ENCODE measurements around the gene KIF14.
A peak's percentile ranks its signal among the peaks of the same experiment; 100 is the strongest.

KIF14 gene

GRCh38 chr1:200620273-200621131, at the start of gene KIF14:
KIF14 (minus strand) TSS chr1:200620751; CDS start chr1:200618723, 2,028 bp downstream.
- DNase-seq = peak; percentile 65

- DNase-seq = peak; percentile 93
Measured at GRCh38 chr1:200669314-200670241, 49.0 kb upstream of the KIF14 start, which contains the start of gene DDX59. DDX59 (minus strand) TSS chr1:200669907; CDS start chr1:200666740, 3,167 bp downstream.

GRCh38 chr1:200668514-200669313, 48.2 kb upstream of the KIF14 start:
- DNase-seq = no peak

GRCh38 chr1:200666309-200666708, 45.8 kb upstream of the KIF14 start:
- DNase-seq = no peak

GRCh38 chr1:200665861-200666260, 45.3 kb upstream of the KIF14 start:
- no peak for DNase-seq

- DNase-seq = no peak
Measured at GRCh38 chr1:200660719-200661118, 40.2 kb upstream of the KIF14 start.

- DNase-seq = no peak
Measured at GRCh38 chr1:200659269-200659668, 38.7 kb upstream of the KIF14 start.

- no peak for DNase-seq
Measured at GRCh38 chr1:200658037-200658818, 37.7 kb upstream of the KIF14 start.

GRCh38 chr1:200654660-200655059, 34.1 kb upstream of the KIF14 start:
- DNase-seq = no peak

- no peak for DNase-seq
Measured at GRCh38 chr1:200653022-200653462, 32.5 kb upstream of the KIF14 start.

GRCh38 chr1:200652378-200652777, 31.8 kb upstream of the KIF14 start:
- no peak for DNase-seq

- no peak for DNase-seq
Measured at GRCh38 chr1:200646515-200646914, 26.0 kb upstream of the KIF14 start.

- no peak for DNase-seq
Measured at GRCh38 chr1:200644021-200644420, 23.5 kb upstream of the KIF14 start.

- DNase-seq = no peak
Measured at GRCh38 chr1:200642481-200642880, 21.9 kb upstream of the KIF14 start.

- DNase-seq = no peak
Measured at GRCh38 chr1:200640963-200641401, 20.4 kb upstream of the KIF14 start.

- DNase-seq = no peak
Measured at GRCh38 chr1:200640373-200640962, 19.9 kb upstream of the KIF14 start.

GRCh38 chr1:200638073-200638472, 17.5 kb upstream of the KIF14 start:
- DNase-seq = no peak

GRCh38 chr1:200636681-200637080, 16.1 kb upstream of the KIF14 start:
- no peak for DNase-seq

GRCh38 chr1:200634261-200635122, 13.9 kb upstream of the KIF14 start:
- DNase-seq = no peak

GRCh38 chr1:200631375-200631774, 10.8 kb upstream of the KIF14 start:
- no peak for DNase-seq
